Measurements from ENCODE around the gene SEC22A.

DNA sequence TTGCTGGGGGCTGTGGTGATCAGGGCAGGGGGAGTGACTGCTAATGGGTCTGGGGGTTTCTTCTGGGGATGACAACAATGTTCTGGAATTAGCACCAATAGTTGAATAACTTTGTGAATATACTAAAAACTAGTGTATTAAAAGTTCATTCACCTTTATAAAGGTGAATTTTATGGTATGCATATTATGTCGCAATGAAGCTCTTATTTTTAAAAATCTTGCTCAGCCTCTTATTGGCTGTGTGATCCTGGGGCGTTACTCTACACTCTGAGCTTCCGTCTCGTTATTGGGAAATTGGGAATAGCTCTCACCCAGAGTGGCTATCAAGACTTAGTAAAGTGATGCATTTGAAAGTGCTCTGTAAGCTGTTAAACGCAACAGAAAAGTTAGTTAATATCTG lies 105.3 kb downstream of the SEC22A start:
- TF ChIP-seq POLR2A (IDR thresholded peaks at IDR 0.05; ENCODE audit: low read length) (no peak), GATA1 (IDR thresholded peaks at IDR 0.05; ENCODE audit: low read depth, low read length) (no peak)

All from erythroblast (primary cell).